ENCODE measurements around the gene TUBGCP4. TPM values are rescaled to one million over a fixed set of nuclear protein-coding genes. Genes with fewer than 3 reads are reported as not detected.

TUBGCP4 gene
- total and polyA plus RNA-seq, 10 of the 15 experiments (the other 5 are each of a cell fraction or from before 2014, with no cell fraction given) = 6.3 to 39.1 (median 24.8) TPM

DNA sequence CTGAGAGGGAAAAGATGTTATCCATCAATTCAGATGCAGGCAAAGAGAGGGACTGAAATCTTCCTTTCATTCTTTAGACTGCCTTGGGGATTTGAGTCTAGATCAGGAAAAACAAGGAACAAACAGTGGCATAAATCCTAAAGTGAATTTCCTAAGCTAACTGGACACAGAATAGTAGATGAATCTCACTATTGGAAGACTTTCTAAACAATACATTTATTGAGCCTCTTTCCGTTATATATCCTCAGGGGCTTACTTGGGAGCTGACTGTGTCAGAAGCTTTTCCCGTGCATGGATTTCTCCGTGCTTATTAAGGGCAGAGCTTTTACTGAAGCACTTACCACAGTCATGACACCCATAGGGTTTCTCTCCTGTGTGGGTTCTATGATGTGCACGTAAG lies 10.1 kb upstream of the TUBGCP4 start:
- no peak overlapping the region for H3K9ac ChIP-seq (ENCODE audit: control insufficient read depth, insufficient read depth, low read length)
- no TSS peak for BruUV-seq (replicated peaks)
- peaks cover 9 to 28% of the 10 kb centered on the region in 2 experiments for H3K36me3 ChIP-seq (ENCODE audit: control insufficient read depth in 2 of 2, insufficient read depth in 2 of 2, low read length in 1 of 2)
- H3K4me1 ChIP-seq (ENCODE audit: control insufficient read depth, insufficient read depth, low read length) = no peaks in the 10 kb centered on the region
- ATAC-seq (no peak), DNase-seq (ENCODE audit: low read depth, low spot score) (no peak), FAIRE-seq (no peak)
- H3K9me3 ChIP-seq (replicated peaks; ENCODE audit: control insufficient read depth, insufficient read depth, low read length) = peaks cover 39% of the 10 kb centered on the region
- ChIA-PET POLR2A (interaction anchor here (1.9 kb wide), 1 partner anchor 10 kb away, joined by 6 read pairs; the partner anchor contains the start of genes TUBGCP4 and ZSCAN29), CTCF (interaction anchor here (0.9 to 1.6 kb wide), 3 partner anchors 10 to 15 kb away, joined by 5 to 11 read pairs (median 5); partner anchors contain the start of genes TUBGCP4 and ZSCAN29), RAD21 (ENCODE audit: unreplicated experiment) (no interaction called here), SMC1A (ENCODE audit: uncharacterized antibody, unreplicated experiment) (interaction anchor here (1.2 to 1.5 kb wide), 3 partner anchors 10 to 23 kb away, joined by 3 to 4 read pairs (median 4); partner anchors contain the start of genes TUBGCP4 and ZSCAN29)
- intact Hi-C loops (cut with micrococcal nuclease; ENCODE audit: unreplicated experiment) (no loop called here), in situ Hi-C loops (cut with MboI) (no loop called here)
- no peaks in the 10 kb centered on the region for H4K20me1 ChIP-seq (ENCODE audit: control insufficient read depth, insufficient read depth)
- H3K4me3 ChIP-seq = no peak overlapping the region
- 81% methylated on average over 4 of the region's 4 CpGs for WGBS (ENCODE audit: insufficient coverage, insufficient replicate concordance, low lambda C conversion rate, missing lambda C conversion rate)
- no peaks in the 10 kb centered on the region for H3K27me3 ChIP-seq (replicated peaks in 1 of 2; ENCODE audit: control insufficient read depth in 2 of 2, insufficient read depth in 2 of 2, low read length in 1 of 2)
- no peak overlapping the region for H3K27ac ChIP-seq (ENCODE audit: control insufficient read depth, insufficient read depth)
- no peak overlapping the region for H2AFZ ChIP-seq (ENCODE audit: control insufficient read depth, low read depth, low read length)
- no peak overlapping the region for H3K4me2 ChIP-seq (ENCODE audit: control insufficient read depth, insufficient read depth)
- H3K79me2 ChIP-seq (ENCODE audit: control insufficient read depth, insufficient read depth, low read length) = no peaks in the 10 kb centered on the region
- TF ChIP-seq MYC (IDR thresholded peaks at IDR 0.05; ENCODE audit: insufficient read depth, insufficient read length, insufficient replicate concordance, low read length, severe bottlenecking) (no peak), NR2C2 (IDR thresholded peaks at IDR 0.05; ENCODE audit: borderline replicate concordance, control insufficient read depth, insufficient read length, low read depth) (no peak), ATF7 (IDR thresholded peaks at IDR 0.05; ENCODE audit: low read depth) (no peak), CBX5 (IDR thresholded peaks at IDR 0.05; ENCODE audit: low read depth) (no peak), KDM1A (IDR thresholded peaks at IDR 0.05; ENCODE audit: borderline replicate concordance) (no peak), HDGF (IDR thresholded peaks at IDR 0.05) (no peak), IKZF1 (conservative IDR thresholded peaks at IDR 0.05) (no peak), PAX5 (IDR thresholded peaks at IDR 0.05; ENCODE audit: borderline replicate concordance, low read depth, low read length) (no peak), EGR1 (IDR thresholded peaks at IDR 0.05; ENCODE audit: borderline replicate concordance in 1 of 2, low read depth in 2 of 2, low read length in 2 of 2) (no peak), YY1 (IDR thresholded peaks at IDR 0.05; ENCODE audit: low read depth, low read length) (no peak), SPI1 (IDR thresholded peaks at IDR 0.05; ENCODE audit: borderline replicate concordance, insufficient read depth, low read depth, low read length) (no peak), MTA3 (IDR thresholded peaks at IDR 0.05; ENCODE audit: borderline replicate concordance, low read length) (no peak), BRCA1 (IDR thresholded peaks at IDR 0.05; ENCODE audit: low read depth, low read length) (no peak), CBX3 (IDR thresholded peaks at IDR 0.05; ENCODE audit: borderline replicate concordance, low read depth) (no peak), FOS (IDR thresholded peaks at IDR 0.05; ENCODE audit: borderline replicate concordance, extremely low read depth, insufficient read length) (no peak)
- TF ChIP-seq, protein P1, sequence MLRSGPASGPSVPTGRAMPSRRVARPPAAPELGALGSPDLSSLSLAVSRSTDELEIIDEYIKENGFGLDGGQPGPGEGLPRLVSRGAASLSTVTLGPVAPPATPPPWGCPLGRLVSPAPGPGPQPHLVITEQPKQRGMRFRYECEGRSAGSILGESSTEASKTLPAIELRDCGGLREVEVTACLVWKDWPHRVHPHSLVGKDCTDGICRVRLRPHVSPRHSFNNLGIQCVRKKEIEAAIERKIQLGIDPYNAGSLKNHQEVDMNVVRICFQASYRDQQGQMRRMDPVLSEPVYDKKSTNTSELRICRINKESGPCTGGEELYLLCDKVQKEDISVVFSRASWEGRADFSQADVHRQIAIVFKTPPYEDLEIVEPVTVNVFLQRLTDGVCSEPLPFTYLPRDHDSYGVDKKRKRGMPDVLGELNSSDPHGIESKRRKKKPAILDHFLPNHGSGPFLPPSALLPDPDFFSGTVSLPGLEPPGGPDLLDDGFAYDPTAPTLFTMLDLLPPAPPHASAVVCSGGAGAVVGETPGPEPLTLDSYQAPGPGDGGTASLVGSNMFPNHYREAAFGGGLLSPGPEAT (IDR thresholded peaks at IDR 0.05; ENCODE audit: low read depth) = no peak
- TF ChIP-seq, protein P2, sequence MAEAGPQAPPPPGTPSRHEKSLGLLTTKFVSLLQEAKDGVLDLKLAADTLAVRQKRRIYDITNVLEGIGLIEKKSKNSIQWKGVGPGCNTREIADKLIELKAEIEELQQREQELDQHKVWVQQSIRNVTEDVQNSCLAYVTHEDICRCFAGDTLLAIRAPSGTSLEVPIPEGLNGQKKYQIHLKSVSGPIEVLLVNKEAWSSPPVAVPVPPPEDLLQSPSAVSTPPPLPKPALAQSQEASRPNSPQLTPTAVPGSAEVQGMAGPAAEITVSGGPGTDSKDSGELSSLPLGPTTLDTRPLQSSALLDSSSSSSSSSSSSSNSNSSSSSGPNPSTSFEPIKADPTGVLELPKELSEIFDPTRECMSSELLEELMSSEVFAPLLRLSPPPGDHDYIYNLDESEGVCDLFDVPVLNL (IDR thresholded peaks at IDR 0.05; ENCODE audit: low read depth, low read length) = no peak
- TF ChIP-seq, protein P3, sequence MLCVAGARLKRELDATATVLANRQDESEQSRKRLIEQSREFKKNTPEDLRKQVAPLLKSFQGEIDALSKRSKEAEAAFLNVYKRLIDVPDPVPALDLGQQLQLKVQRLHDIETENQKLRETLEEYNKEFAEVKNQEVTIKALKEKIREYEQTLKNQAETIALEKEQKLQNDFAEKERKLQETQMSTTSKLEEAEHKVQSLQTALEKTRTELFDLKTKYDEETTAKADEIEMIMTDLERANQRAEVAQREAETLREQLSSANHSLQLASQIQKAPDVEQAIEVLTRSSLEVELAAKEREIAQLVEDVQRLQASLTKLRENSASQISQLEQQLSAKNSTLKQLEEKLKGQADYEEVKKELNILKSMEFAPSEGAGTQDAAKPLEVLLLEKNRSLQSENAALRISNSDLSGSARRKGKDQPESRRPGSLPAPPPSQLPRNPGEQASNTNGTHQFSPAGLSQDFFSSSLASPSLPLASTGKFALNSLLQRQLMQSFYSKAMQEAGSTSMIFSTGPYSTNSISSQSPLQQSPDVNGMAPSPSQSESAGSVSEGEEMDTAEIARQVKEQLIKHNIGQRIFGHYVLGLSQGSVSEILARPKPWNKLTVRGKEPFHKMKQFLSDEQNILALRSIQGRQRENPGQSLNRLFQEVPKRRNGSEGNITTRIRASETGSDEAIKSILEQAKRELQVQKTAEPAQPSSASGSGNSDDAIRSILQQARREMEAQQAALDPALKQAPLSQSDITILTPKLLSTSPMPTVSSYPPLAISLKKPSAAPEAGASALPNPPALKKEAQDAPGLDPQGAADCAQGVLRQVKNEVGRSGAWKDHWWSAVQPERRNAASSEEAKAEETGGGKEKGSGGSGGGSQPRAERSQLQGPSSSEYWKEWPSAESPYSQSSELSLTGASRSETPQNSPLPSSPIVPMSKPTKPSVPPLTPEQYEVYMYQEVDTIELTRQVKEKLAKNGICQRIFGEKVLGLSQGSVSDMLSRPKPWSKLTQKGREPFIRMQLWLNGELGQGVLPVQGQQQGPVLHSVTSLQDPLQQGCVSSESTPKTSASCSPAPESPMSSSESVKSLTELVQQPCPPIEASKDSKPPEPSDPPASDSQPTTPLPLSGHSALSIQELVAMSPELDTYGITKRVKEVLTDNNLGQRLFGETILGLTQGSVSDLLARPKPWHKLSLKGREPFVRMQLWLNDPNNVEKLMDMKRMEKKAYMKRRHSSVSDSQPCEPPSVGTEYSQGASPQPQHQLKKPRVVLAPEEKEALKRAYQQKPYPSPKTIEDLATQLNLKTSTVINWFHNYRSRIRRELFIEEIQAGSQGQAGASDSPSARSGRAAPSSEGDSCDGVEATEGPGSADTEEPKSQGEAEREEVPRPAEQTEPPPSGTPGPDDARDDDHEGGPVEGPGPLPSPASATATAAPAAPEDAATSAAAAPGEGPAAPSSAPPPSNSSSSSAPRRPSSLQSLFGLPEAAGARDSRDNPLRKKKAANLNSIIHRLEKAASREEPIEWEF (IDR thresholded peaks at IDR 0.05; ENCODE audit: insufficient replicate concordance, low read depth, low read length) = no peak

Data from GM12878 (cell line).